ENCODE measurements around the gene MAOA.

Gene MAOA

GRCh38 chrX:43677993-43678392 lies 21.9 kb downstream of the MAOA start:
- H3K4me3 ChIP-seq (ENCODE audit: low read length): no peak overlapping the region
- TF ChIP-seq, protein P1, sequence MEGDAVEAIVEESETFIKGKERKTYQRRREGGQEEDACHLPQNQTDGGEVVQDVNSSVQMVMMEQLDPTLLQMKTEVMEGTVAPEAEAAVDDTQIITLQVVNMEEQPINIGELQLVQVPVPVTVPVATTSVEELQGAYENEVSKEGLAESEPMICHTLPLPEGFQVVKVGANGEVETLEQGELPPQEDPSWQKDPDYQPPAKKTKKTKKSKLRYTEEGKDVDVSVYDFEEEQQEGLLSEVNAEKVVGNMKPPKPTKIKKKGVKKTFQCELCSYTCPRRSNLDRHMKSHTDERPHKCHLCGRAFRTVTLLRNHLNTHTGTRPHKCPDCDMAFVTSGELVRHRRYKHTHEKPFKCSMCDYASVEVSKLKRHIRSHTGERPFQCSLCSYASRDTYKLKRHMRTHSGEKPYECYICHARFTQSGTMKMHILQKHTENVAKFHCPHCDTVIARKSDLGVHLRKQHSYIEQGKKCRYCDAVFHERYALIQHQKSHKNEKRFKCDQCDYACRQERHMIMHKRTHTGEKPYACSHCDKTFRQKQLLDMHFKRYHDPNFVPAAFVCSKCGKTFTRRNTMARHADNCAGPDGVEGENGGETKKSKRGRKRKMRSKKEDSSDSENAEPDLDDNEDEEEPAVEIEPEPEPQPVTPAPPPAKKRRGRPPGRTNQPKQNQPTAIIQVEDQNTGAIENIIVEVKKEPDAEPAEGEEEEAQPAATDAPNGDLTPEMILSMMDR (conservative IDR thresholded peaks at IDR 0.05; ENCODE audit: low read depth, low read length): no peak
- no peak for DNase-seq (ENCODE audit: low read depth)

GRCh38 chrX:43679058-43679457 lies 23.0 kb downstream of the MAOA start:
- TF ChIP-seq, protein P1 (conservative IDR thresholded peaks at IDR 0.05; ENCODE audit: low read depth, low read length): no peak
- no peak overlapping the region for H3K4me3 ChIP-seq (ENCODE audit: low read length)
- DNase-seq (ENCODE audit: low read depth): no peak

DNA sequence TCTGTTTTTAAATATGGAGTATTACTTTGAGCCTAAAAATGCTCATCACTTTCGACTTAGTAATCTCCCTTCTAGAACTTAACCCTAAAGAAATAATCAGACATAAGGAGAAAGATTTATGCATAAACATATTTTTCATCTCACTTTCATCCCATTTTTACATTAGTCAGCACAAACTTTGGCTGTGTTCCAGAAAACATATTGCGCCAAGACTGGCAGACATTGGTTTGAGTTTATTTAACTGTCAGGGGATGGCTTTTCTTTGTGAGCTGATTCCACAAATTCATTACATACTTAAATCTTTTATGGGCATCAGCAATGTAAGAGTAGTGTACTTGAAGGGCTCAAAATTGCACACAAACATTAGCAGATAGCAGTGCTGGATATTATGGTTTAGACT lies 23.7 kb downstream of the MAOA start:
- TF ChIP-seq, protein P1 (conservative IDR thresholded peaks at IDR 0.05; ENCODE audit: low read depth, low read length): no peak
- H3K4me3 ChIP-seq (ENCODE audit: low read length): no peak overlapping the region
- no peak for DNase-seq (ENCODE audit: low read depth)

DNA sequence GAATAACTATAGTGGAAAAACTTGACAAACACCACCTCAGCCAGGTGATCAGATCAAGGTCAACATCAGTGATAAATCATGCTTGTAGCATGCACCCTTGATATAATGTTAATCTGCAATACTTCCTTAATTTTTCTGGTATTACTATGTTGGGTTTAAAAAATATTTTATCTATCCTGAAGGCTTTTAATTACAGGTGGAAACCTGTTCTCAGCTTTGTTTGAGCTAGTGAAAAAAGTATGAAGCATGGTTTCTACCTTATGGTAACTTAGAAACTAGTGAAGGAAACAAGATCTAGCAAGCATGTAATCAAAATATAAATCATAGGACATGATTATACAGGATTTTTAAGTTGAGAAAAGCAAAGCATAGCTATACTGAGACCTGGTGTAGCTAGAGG lies 26.6 kb downstream of the MAOA start:
- TF ChIP-seq, protein P1 (conservative IDR thresholded peaks at IDR 0.05; ENCODE audit: low read depth, low read length): no peak
- H3K4me3 ChIP-seq (ENCODE audit: low read length): no peak overlapping the region
- no peak for DNase-seq (ENCODE audit: low read depth)

- no peak overlapping the region for H3K4me3 ChIP-seq (ENCODE audit: low read length)
- TF ChIP-seq, protein P1 (conservative IDR thresholded peaks at IDR 0.05; ENCODE audit: low read depth, low read length): no peak
- DNase-seq (ENCODE audit: low read depth): no peak
Observed at GRCh38 chrX:43685221-43685620, 29.1 kb downstream of the MAOA start.

DNA sequence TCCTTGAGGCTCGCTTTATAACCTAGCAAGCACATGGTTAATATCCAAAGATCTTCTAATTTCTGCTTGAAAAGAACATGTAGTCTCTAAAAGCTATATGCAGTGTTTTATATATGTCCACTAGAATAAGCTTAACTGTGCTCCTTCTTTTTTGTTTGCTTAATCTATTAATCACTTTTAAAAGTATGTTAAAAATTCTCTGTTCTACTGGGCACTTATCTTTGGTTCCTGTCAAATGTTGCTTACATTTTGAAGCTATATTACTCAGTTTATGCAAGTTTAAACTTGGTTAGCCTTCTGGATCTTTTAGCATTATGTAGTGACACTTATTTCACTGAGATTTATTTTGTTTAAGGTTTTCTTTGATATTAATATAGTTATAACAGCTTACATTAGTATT lies 32.5 kb downstream of the MAOA start:
- no peak overlapping the region for H3K4me3 ChIP-seq (ENCODE audit: low read length)
- TF ChIP-seq, protein P1 (conservative IDR thresholded peaks at IDR 0.05; ENCODE audit: low read depth, low read length): no peak
- no peak for DNase-seq (ENCODE audit: low read depth)

- DNase-seq (ENCODE audit: low read depth): no peak
- H3K4me3 ChIP-seq (ENCODE audit: low read length): no peak overlapping the region
- TF ChIP-seq, protein P1 (conservative IDR thresholded peaks at IDR 0.05; ENCODE audit: low read depth, low read length): no peak
Observed at GRCh38 chrX:43693602-43694406, 37.7 kb downstream of the MAOA start.

Data from retinal pigment epithelial cell (primary cell).